Measurements from ENCODE around the gene BOK.
A peak's percentile ranks its signal among the peaks of the same experiment; 100 is the strongest.

Gene BOK

DNA sequence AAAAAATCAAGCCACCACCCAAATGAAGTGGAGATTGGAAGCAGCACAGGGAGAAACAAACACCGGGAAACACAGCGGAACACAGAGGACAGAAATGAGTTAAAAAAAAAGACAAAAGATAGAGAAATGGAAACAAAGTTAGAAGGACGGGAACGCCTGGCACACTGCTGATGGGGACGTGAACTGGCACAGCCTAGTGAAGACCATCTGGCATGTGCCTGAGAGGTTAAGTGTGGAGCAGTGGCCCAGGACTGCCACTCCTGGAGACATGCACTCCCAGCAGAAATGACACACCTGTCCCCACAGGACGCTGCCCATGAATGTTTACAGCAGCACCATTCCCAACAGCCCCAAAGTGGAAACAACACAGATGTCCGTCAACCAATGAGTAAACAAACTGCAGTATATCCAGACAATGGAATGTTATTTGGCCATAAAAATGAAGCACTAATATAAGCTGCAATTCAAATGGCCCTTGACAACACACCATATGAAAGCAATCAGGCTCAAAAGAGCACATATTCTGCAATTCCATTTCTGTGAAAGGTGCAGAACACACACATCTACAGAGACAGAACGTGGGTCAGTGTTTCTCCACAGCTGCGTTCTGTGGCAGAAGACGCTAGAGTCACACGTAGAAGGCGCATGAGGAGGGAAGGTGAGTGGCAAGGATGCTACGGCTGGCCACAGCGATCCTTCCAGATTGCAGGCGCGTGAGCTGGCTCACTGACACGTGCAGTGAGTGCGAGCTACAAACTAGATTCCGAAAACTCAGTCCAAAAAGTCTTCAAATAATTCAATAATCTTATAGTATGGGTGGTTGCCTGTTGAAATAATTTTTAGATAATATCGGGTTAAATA is 53.8 kb downstream of the BOK start:
- Histone ChIP-seq H3K14ac (ENCODE audit: low read length in 2 of 2) (no peak overlapping the region), H2AFZ (ENCODE audit: low read depth, low read length) (no peak overlapping the region), H3K79me1 (replicated peaks; ENCODE audit: low read length, poor library complexity, severe bottlenecking) (peaks cover 41% of the 10 kb centered on the region), H4K8ac (ENCODE audit: low read length) (no peak overlapping the region), H3K23ac (ENCODE audit: low read length in 2 of 2) (no peak overlapping the region), H3K9ac (ENCODE audit: low read length) (peak overlapping the region; percentile 75), H2BK5ac (ENCODE audit: low read depth, low read length, poor library complexity, severe bottlenecking) (no peak overlapping the region), H3K36me3 (ENCODE audit: control insufficient read depth in 1 of 2, insufficient read depth in 2 of 2, low read depth in 1 of 2, low read length in 2 of 2) (peaks cover 0 to 25% of the 10 kb centered on the region in 2 experiments), H2BK12ac (ENCODE audit: low read length in 2 of 2) (no peak overlapping the region), H3K4me1 (ENCODE audit: control insufficient read depth, insufficient read depth, low read depth, low read length) (peaks cover 13% of the 10 kb centered on the region), H3K27ac (ENCODE audit: low read length, poor library complexity, severe bottlenecking) (no peak overlapping the region), H2BK15ac (ENCODE audit: low read depth, poor library complexity, severe bottlenecking) (no peak overlapping the region), H3K4me2 (ENCODE audit: low read length, poor library complexity, severe bottlenecking) (no peak overlapping the region), H3K4me3 (ENCODE audit: insufficient read depth in 1 of 2, low read depth in 1 of 2, low read length in 2 of 2) (peak overlapping the region in 1 of 2 experiments; percentile 23), H2AK5ac (ENCODE audit: low read length, severe bottlenecking) (no peak overlapping the region), H3K18ac (ENCODE audit: low read depth in 1 of 2, low read length in 2 of 2) (no peak overlapping the region), H2BK120ac (ENCODE audit: low read depth, low read length) (no peak overlapping the region), H3K27me3 (ENCODE audit: control insufficient read depth in 1 of 2, insufficient read depth in 1 of 2, low read length in 2 of 2) (no peaks in the 10 kb centered on the region), H3K9me3 (ENCODE audit: control insufficient read depth, low read length) (no peaks in the 10 kb centered on the region), H4K91ac (ENCODE audit: low read length) (no peak overlapping the region), H3K4ac (ENCODE audit: low read depth in 1 of 2, low read length in 2 of 2) (no peak overlapping the region)
- 71% methylated on average over 12 of the region's 20 CpGs for WGBS
- DNase-seq = peak; percentile 39

GRCh38 chr2:241613017-241613780 is 54.7 kb downstream of the BOK start:
- peak; percentile 39 for DNase-seq
- Histone ChIP-seq H3K27ac (ENCODE audit: low read length, poor library complexity, severe bottlenecking) (no peak overlapping the region), H3K23ac (ENCODE audit: low read length in 2 of 2) (no peak overlapping the region), H3K27me3 (ENCODE audit: control insufficient read depth in 1 of 2, insufficient read depth in 1 of 2, low read length in 2 of 2) (no peaks in the 10 kb centered on the region), H2BK12ac (ENCODE audit: low read length in 2 of 2) (no peak overlapping the region), H2BK5ac (ENCODE audit: low read depth, low read length, poor library complexity, severe bottlenecking) (no peak overlapping the region), H2AK5ac (ENCODE audit: low read length, severe bottlenecking) (no peak overlapping the region), H4K91ac (ENCODE audit: low read length) (no peak overlapping the region), H3K4ac (ENCODE audit: low read depth in 1 of 2, low read length in 2 of 2) (no peak overlapping the region), H2AFZ (ENCODE audit: low read depth, low read length) (no peak overlapping the region), H2BK120ac (ENCODE audit: low read depth, low read length) (no peak overlapping the region), H3K79me1 (replicated peaks; ENCODE audit: low read length, poor library complexity, severe bottlenecking) (peaks cover 43% of the 10 kb centered on the region), H3K9ac (ENCODE audit: low read length) (peak overlapping the region; percentile 75), H3K4me3 (ENCODE audit: insufficient read depth in 1 of 2, low read depth in 1 of 2, low read length in 2 of 2) (peak overlapping the region in 1 of 2 experiments; percentile 23), H4K8ac (ENCODE audit: low read length) (peak overlapping the region; percentile 32), H3K4me1 (ENCODE audit: control insufficient read depth, insufficient read depth, low read depth, low read length) (peaks cover 19% of the 10 kb centered on the region), H3K9me3 (ENCODE audit: control insufficient read depth, low read length) (no peaks in the 10 kb centered on the region), H3K4me2 (ENCODE audit: low read length, poor library complexity, severe bottlenecking) (no peak overlapping the region), H3K14ac (ENCODE audit: low read length in 2 of 2) (no peak overlapping the region), H3K18ac (ENCODE audit: low read depth in 1 of 2, low read length in 2 of 2) (no peak overlapping the region), H3K36me3 (ENCODE audit: control insufficient read depth in 1 of 2, insufficient read depth in 2 of 2, low read depth in 1 of 2, low read length in 2 of 2) (peaks cover 0 to 19% of the 10 kb centered on the region in 2 experiments), H2BK15ac (ENCODE audit: low read depth, poor library complexity, severe bottlenecking) (no peak overlapping the region)
- 92% methylated on average over 14 of the region's 15 CpGs for WGBS

- Histone ChIP-seq H2BK120ac (ENCODE audit: low read depth, low read length) (no peak overlapping the region), H3K36me3 (ENCODE audit: control insufficient read depth in 1 of 2, insufficient read depth in 2 of 2, low read depth in 1 of 2, low read length in 2 of 2) (peaks cover 11 to 28% of the 10 kb centered on the region in 2 experiments), H3K9me3 (ENCODE audit: control insufficient read depth, low read length) (no peaks in the 10 kb centered on the region), H3K27me3 (ENCODE audit: control insufficient read depth in 1 of 2, insufficient read depth in 1 of 2, low read length in 2 of 2) (no peaks in the 10 kb centered on the region), H4K91ac (ENCODE audit: low read length) (no peak overlapping the region), H3K14ac (ENCODE audit: low read length in 2 of 2) (no peak overlapping the region), H3K4me2 (ENCODE audit: low read length, poor library complexity, severe bottlenecking) (no peak overlapping the region), H2BK5ac (ENCODE audit: low read depth, low read length, poor library complexity, severe bottlenecking) (no peak overlapping the region), H3K79me1 (replicated peaks; ENCODE audit: low read length, poor library complexity, severe bottlenecking) (peaks cover 38% of the 10 kb centered on the region), H3K9ac (ENCODE audit: low read length) (no peak overlapping the region), H3K23ac (ENCODE audit: low read length in 2 of 2) (no peak overlapping the region), H3K4me1 (ENCODE audit: control insufficient read depth, insufficient read depth, low read depth, low read length) (peaks cover 14% of the 10 kb centered on the region), H2AK5ac (ENCODE audit: low read length, severe bottlenecking) (no peak overlapping the region), H3K4ac (ENCODE audit: low read depth in 1 of 2, low read length in 2 of 2) (no peak overlapping the region), H4K8ac (ENCODE audit: low read length) (no peak overlapping the region), H2BK12ac (ENCODE audit: low read length in 2 of 2) (no peak overlapping the region), H2AFZ (ENCODE audit: low read depth, low read length) (no peak overlapping the region), H3K18ac (ENCODE audit: low read depth in 1 of 2, low read length in 2 of 2) (no peak overlapping the region), H3K27ac (ENCODE audit: low read length, poor library complexity, severe bottlenecking) (no peak overlapping the region), H3K4me3 (ENCODE audit: insufficient read depth in 1 of 2, low read depth in 1 of 2, low read length in 2 of 2) (no peak overlapping the region), H2BK15ac (ENCODE audit: low read depth, poor library complexity, severe bottlenecking) (no peak overlapping the region)
- no peak for DNase-seq
- 94% methylated on average over 11 of the region's 11 CpGs for WGBS
Observed at GRCh38 chr2:241615041-241615440, 56.5 kb downstream of the BOK start.

- no peak overlapping the region for H3K18ac ChIP-seq (ENCODE audit: low read depth in 1 of 2, low read length in 2 of 2)
- H3K4me1 ChIP-seq (ENCODE audit: control insufficient read depth, insufficient read depth, low read depth, low read length) = peaks cover 9% of the 10 kb centered on the region
- no peak overlapping the region for H2BK5ac ChIP-seq (ENCODE audit: low read depth, low read length, poor library complexity, severe bottlenecking)
- no peak overlapping the region for H2BK12ac ChIP-seq (ENCODE audit: low read length in 2 of 2)
- no peak for DNase-seq
- H3K9ac ChIP-seq (ENCODE audit: low read length) = no peak overlapping the region
- WGBS = 93% methylated on average over 16 of the region's 16 CpGs
- no peaks in the 10 kb centered on the region for H3K27me3 ChIP-seq (ENCODE audit: control insufficient read depth in 1 of 2, insufficient read depth in 1 of 2, low read length in 2 of 2)
- no peak overlapping the region for H2AFZ ChIP-seq (ENCODE audit: low read depth, low read length)
- H4K91ac ChIP-seq (ENCODE audit: low read length) = no peak overlapping the region
- no peak overlapping the region for H2BK120ac ChIP-seq (ENCODE audit: low read depth, low read length)
- H3K4me2 ChIP-seq (ENCODE audit: low read length, poor library complexity, severe bottlenecking) = no peak overlapping the region
- no peak overlapping the region for H2BK15ac ChIP-seq (ENCODE audit: low read depth, poor library complexity, severe bottlenecking)
- no peak overlapping the region for H2AK5ac ChIP-seq (ENCODE audit: low read length, severe bottlenecking)
- no peak overlapping the region for H3K27ac ChIP-seq (ENCODE audit: low read length, poor library complexity, severe bottlenecking)
- no peak overlapping the region for H3K14ac ChIP-seq (ENCODE audit: low read length in 2 of 2)
- no peaks in the 10 kb centered on the region for H3K9me3 ChIP-seq (ENCODE audit: control insufficient read depth, low read length)
- peak overlapping the region; percentile 43 for H4K8ac ChIP-seq (ENCODE audit: low read length)
- no peak overlapping the region for H3K23ac ChIP-seq (ENCODE audit: low read length in 2 of 2)
- peaks cover 11 to 33% of the 10 kb centered on the region in 2 experiments for H3K36me3 ChIP-seq (ENCODE audit: control insufficient read depth in 1 of 2, insufficient read depth in 2 of 2, low read depth in 1 of 2, low read length in 2 of 2)
- H3K4ac ChIP-seq (ENCODE audit: low read depth in 1 of 2, low read length in 2 of 2) = no peak overlapping the region
- peaks cover 36% of the 10 kb centered on the region for H3K79me1 ChIP-seq (replicated peaks; ENCODE audit: low read length, poor library complexity, severe bottlenecking)
- no peak overlapping the region for H3K4me3 ChIP-seq (ENCODE audit: insufficient read depth in 1 of 2, low read depth in 1 of 2, low read length in 2 of 2)
Observed at GRCh38 chr2:241615522-241616052, 57.0 kb downstream of the BOK start.

All from mesenchymal stem cell (in vitro differentiated cells and primary cell).